ENCODE data around the gene SEMA5A.

SEMA5A gene

DNA sequence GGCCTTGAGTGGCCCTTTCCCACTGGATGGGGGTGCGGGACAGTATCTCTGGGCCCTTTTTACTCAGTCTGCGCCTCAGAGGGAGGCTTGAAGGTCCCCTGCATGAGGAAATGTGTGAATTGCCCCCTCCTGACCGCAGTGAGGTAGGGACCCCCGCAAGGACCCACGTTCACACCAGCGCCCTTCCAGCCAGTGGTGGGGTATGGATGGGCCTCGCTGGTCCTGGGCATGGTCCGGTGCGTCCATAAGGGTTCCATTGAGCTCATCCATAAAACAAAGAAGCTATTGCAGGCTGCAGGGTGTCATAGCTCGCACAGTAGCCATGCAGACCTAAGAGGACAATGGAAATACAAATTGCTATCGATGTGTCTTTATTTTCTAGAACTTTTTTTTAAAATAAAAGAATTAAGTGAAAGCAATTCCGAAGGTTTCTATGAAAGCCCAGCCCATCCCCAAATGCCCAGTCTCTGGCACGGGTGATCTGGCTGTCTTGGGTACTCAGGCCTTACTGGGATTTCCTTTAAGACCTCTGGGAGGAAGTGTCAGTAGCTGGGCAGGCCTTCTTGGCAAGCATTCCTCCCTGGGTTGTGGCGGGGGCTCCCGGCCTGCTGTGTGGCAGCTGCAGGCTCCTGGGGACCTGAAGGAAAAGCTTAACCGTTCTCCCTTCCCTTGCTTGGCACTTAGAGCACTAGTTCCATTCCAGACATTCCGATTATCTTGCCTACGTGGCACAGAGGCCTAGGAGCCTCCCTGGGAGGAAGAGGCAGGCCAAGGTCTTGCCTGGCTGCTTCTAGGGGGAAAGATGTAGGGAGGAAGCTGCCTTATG, 1.5 kb upstream of the SEMA5A start:
- DNase-seq, result no peak

DNA sequence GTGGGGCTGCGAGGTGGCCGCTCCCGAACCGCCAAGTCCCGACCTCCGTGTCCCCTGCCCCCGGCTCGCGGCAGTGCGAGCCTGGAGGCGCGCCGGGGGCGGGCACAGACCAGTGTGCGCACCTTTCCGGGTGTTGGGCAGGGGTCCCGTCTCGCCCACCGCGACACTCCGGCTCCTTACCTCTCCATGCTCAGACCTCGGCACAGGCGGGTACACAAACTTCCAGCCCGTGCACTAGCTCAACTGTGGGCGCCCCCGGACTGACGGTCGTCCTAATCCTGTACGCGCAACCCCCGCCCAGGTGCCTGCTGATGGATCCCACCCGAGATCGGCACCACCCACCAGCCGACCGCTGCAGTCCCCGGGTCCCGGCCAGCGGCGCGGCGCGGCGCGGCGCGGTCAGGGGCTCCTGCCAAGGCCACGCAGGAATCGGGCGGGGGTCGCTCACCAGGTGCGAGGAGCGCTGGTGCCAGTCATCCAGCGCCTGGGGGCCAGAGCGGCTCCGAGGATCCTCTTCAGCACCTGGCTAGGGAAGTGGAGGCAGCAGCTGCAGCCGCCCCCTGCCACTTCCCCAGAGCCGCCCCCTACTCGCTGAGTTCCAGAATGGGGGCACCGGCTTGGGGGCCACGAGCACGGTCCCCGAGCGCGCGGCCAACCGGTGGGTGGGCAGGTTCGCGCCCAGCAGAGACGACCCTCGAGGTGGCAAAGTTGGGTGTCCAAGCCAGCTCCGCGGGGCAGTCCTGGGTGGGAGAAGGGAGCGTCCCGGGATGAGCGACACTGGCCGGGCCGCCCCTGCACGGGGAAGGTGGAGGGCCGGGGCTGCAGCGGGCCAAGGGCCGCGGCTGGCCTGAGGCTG, 511 bp downstream of the SEMA5A start:
- no peak for DNase-seq

GRCh38 chr5:9544502-9545135, 1.3 kb downstream of the SEMA5A start:
- no peak for DNase-seq

DNA sequence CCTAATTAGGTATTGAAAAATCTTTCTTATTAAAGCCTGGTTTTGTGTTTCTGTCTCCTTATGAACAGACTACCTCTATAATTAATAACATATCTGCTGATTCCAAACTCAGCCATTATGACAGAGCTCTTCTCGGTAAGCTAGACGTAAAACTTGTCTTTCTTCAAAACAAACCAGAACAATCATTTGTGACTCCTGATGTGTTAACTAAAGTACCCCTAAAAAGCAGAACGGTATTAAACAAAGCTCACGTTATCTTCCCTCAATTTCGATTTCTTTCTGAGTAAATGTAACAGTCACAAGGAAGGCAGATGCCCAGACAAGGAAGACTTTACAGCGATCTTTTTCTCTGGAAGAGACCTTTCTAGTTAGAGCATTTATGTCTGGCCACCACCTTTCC, 1.8 kb downstream of the SEMA5A start:
- DNase-seq, result no peak

DNA sequence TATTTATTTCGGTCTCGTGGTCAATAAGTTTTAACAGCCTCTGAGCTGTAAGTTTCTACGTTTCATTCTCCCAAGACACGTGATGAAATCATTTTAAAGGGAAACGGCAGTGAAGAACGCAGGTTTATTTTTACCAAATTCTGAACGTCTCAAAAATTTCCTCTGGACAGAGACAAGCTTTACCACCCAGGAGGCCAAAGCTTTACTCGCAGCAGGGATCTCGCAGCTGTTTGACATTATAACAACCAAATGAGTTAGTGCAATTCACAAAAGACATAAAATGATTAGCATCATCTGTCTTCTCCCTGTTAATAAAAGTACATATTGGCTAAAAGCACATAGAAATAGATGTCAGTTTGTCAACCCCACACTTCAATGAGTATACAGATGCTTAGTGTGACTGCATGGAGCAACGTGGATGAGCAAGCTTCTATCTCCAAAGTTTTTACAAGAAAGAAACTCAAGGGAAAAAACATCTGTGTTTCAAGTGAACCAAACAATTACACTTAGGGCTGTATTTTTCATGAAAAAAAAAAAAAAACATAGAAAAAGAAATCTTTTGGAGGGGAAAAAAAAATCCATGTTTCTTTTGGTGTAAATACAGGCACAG, 2.5 kb downstream of the SEMA5A start:
- DNase-seq, result no peak

- no peak for DNase-seq
Measured at GRCh38 chr5:9540791-9541190, 5.1 kb downstream of the SEMA5A start.

GRCh38 chr5:9538504-9538903, 7.4 kb downstream of the SEMA5A start:
- no peak for DNase-seq

DNA sequence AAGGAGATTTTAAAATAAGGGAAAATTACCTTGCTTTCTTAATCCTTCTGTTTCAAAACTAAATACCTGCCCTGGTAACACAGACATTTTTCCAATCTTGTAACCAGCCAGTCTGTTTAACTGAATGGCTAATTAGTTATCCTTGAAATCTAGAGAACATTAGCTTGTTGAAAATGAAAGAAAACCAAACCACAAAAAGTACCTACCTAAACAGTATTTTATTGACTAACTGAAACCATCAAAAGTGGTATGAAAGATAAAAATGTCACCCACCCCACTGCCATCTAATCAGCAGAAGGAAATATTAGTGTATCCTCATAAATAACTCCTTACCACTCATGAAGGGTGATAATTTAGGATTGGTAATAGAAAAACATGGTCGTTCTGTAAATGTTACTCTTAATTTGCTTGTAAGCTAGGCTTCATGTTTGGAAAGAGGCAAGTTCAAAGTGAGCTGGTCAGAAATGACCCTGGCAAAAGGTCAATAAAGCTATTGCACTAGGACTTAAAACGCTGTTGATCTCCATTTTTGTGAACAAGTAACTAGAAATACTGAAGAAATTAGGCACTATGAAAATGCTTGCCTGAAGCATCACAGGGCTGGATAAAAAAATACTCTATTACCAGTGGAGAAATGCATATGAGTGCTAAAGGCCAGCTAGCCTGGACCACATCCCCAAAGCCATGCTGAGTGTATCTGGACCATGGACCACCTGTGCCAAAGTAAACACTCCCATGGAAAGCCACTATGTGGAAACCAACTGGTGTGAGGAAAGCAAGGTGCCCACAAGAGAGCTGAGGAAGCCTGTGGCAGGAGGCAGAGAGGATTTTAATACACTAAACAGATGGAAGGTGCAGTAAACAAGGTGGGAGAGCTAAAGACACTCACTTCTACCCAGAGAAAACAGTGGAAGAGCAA, 8.4 kb downstream of the SEMA5A start:
- DNase-seq, result no peak

- no peak for DNase-seq
Measured at GRCh38 chr5:9536717-9537116, 9.2 kb downstream of the SEMA5A start.

- no peak for DNase-seq
Measured at GRCh38 chr5:9534881-9535517, 10.9 kb downstream of the SEMA5A start.

DNA sequence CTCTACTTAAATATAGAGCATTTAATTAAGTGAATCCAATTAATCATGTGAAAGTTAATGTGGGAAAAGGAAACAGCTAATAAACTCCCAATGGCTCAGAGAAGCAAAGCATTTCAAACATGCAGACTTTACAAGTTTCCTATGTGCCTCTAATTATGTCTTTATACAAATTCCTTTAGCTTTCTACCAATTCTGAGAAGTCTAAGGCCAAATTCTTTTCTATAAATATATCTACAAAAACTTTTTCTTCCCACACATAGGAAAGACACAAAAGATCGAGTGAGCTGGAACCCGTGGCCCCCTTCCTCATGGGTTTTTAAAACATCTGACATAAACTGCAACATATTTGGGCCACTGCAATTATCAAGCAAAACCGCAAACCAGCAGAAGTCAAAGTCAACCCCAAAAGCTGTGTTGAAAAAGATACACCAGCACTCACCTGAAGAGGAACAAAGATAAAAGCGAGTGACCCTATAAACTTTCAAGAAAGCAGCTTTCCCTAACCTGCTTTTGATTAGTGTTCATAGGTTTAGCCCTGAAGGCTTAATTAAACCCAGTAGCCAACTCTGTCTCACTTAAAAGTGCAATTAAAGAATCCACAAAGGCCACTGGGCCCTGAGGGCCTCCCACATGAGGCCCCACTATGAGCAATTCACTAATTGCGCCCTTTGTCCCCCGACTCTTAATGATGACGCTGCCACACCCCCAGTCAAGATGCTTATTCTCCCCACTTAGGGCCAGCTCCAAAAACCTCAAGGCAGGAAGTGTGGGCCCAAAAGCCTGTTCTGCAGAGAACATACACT, 12.1 kb downstream of the SEMA5A start:
- DNase-seq, result no peak

DNA sequence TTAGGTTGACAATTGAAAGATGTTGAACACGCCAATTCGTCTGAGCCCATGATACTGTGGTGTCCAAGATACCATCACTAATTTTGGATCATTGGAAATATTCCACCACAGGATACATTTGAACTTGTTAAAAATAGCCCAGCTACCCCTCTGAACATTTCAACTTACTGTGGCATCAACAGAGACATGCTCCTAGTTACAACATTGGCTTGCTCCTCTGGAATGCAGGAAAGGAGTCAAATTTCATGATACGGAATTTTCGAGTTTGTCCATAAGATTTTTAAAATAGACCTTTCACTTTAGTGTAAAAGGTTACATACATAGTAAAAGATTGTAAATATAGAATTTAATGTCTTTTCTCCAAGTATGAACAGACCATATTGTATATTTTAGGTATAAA, 12.8 kb downstream of the SEMA5A start:
- no peak for DNase-seq

DNA sequence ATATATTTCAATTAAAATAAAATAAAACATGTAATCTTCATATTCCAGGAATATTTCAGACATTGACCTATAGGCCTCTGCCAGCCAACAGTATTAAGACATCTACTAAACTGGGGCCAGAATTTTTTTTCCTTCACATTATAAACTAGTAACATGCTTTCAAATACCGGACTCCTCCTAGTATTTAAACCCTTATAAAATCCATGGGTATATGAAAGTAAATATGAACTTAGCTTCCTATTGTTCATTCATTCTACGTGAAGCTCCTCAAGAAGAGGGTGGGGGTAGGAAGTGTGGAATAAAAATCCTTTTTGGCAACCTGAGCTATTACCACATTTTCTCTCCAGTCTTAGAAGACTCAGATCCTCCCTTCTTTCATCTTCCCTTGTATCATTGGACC, 16.4 kb downstream of the SEMA5A start:
- DNase-seq, result no peak

DNA sequence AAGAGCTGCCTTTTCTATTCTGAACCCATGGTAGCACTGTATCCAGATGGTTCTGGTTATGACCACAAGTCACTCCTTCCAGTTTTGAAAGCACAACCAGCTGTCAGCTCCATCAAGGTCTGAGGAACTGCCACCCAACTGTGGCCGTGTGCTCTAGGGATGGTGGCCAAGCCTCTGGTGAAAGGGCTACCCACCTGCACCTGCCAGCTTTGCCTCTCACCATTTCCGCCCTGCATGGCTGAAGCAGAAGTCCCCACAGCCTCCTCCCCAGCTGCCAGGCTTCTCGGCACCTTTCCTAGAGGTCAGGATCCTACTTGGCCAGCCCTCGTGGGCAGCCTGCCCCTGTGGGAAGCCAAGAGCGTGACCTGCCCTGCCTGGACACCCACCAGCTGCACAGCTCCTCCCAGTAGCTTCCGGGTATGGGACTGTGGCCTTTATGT, 16.8 kb downstream of the SEMA5A start:
- DNase-seq, result no peak

DNA sequence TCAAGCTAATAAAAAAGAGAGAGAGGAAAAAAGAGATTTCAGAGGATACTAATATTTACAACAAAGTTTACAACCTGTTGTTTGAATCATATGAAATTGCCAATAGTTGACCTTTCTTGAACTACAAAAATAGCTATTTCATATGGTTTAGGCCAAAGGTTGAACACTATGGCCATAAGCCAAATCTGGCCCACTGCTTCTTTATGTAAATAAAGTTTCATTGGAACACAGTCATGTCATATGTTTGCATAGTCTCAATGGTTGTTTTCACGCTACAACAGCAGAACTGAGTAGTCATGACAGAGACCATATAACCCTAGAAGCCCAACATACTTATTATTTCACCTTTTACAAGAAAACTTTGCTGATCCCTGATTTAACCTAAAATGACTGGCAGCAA, 20.9 kb downstream of the SEMA5A start:
- no peak for DNase-seq

GRCh38 chr5:9523090-9523823, 22.6 kb downstream of the SEMA5A start:
- DNase-seq, result no peak

DNA sequence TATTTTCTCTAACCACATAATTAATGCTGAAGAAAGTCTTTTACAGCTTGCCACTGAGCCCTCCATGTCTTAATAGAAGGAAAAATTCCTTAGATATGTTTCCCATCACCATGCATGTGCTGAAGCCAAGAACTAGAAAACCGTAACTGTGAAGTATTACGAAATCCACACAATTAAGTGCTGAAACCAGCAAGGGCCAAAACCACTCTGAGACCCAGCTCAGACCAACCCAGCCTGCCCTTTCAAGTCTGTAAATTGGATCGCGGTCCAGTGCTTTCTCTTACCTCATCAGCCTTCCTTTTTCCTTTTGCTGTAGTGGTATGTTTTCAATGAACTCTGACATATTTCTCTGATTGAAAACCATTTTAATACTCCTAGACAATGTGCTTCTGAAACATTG, 26.3 kb downstream of the SEMA5A start:
- DNase-seq, result no peak

DNA sequence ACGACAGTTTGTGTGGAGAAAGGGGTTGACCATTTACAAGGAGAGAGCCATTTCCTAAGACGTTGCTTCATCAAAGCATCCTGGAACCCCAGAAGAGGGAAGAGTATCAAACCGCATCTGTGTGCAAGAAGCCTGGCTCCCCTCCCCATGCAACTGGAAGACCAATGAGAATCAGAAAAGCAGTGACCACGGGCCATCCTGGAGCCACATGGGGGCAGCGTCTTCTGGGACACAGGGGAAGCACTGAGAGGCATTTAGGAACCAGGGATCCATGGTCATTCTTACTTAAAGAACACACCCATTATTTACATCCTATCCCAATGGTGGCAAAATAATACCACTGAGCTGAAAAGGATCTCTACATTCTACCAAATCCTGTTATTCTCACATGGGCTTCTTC, 29.3 kb downstream of the SEMA5A start:
- DNase-seq, result no peak

GRCh38 chr5:9515436-9515835, 30.4 kb downstream of the SEMA5A start:
- DNase-seq, result no peak

- DNase-seq, result no peak
Measured at GRCh38 chr5:9514968-9515367, 30.9 kb downstream of the SEMA5A start.

All from effector CD8-positive, alpha-beta T cell (primary cell).